OCI-M2 (cell line): ENCODE data around the gene WIPF3.

Source experiments
- DNase-seq: peaks from one replicate; lab custom pipeline; 2025; ENCODE audit not compliant: unreplicated experiment; lab: John Stamatoyannopoulos, UW

The WIPF3 gene

DNA sequence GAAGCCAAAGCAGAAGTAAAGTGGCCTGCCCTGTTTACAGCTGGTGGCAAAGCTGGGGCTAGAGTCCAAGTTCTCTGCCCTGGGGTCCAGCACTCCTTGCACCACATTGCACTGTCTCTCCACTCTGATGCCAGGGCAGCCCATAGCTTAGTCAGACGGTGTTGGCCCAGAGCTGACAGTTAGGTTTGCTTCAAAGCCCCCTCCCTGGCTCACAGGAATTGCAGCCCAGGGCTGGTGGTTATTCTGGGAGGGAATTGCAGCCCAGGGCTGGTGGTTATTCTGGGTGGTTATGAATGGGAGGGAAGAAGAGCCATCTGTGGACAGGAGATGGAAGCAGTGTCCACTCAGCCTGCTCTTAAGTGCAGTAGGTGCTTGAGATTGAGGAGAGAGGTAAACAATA is 94.4 kb downstream of the WIPF3 start:
- no peak for DNase-seq

DNA sequence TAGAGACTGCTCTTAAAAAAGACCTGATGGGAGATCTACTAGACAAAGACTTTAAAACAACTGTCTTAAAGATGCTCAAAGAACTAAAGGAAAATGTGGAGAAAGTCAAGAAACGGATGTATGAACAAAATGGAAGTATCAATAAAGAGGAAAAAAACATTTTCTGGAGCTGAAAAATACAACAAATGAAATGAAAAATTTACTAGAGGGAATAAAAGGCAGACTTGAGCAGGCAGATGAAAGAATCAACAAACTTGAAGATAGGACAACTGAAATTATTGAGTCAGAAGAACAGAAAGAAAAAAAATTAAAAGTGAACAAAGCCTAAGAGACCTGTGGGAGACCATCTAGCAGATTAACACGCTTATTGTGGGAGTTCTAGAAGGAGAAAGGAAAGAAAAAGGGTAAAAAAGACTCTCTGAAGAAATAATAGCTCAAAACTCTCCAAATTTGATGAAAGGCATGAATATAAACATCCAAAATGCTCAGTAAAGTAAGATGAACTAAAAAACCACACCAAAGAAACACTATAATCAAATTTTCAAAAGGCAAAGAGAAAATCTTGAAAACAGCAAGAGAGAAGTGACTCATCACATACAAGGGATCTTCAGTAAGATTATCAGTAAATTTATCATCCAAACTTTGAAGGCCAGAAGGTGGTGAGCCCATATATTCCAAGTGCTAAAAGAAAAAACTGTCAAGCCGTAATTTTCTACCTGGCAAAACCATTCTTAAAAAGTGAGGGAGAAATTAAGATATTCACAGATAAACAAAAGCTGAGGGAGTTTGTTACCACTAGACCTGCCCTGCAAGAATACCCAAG is 100.1 kb downstream of the WIPF3 start:
- DNase-seq, result no peak

GRCh38 chr7:29914180-29914579 is 107.9 kb downstream of the WIPF3 start:
- DNase-seq, result no peak

- DNase-seq, result no peak
Observed at GRCh38 chr7:29915481-29916215, 109.3 kb downstream of the WIPF3 start.

DNA sequence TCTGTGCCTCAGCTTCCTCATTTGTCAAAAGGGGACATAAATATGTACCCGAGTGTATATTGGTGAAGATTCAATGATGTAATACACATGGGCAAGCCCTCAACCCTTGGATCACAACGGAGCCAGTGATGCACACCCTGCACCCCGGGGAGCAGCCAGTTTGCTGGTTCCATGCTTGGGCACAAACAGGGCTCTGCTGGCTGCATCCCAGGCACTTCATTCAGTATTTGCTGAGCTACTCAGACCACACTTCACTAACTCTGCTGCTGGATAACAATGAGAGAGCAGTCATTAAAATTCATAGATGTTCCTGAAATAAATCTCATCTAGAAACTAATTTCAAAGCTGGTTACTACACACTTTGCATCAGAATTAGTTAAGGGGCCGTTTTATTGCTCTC is 111.3 kb downstream of the WIPF3 start:
- no peak for DNase-seq

GRCh38 chr7:29918850-29919249 is 112.5 kb downstream of the WIPF3 start:
- no peak for DNase-seq

DNA sequence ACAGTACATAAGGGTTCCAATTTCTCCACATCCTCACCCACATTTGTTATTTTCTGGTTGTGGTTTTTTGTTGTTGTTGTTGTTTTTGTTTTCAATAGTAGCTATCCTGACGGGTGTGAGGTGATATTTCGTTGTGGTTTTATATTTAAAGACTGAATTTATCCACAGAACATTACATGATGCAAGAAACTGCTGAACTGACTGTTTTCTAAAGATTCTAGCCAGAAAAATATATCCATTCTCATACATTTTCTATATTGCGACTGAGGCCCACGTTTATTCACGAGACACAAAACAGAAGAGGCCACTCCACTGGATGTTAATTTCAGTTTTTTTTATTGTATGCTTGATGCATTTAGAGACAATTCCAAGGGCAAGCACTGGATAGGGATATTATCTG is 113.5 kb downstream of the WIPF3 start:
- DNase-seq, result no peak

GRCh38 chr7:29920491-29920890 is 114.2 kb downstream of the WIPF3 start:
- DNase-seq, result no peak

DNA sequence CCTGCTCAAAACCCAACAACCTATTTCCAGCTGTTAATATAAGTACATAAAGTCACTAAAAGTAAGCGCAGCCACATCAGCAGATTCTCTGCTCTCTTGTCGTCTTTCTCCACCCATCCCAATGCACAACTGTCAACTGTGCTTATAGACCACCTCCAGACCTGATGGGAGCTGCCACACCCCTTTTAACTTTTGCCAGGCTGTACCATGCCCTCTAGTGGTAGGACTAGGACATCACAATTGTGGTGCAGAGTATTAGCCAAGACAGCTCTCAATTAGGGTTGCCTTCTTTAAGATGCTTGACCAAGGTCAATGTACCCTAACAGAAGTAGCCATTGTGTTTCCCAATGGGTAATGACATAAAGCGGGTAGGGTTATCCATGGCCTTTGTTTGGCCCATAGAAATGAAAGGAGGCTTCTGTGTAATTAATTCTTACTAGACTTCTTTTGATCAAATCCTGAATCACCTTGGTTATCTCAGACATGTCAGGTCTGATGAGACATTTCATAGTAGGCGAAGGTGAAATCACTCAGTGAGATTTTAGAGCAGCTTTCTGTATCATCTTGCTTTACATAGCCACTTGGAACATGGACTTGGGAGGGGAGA is 115.2 kb downstream of the WIPF3 start:
- no peak for DNase-seq

DNA sequence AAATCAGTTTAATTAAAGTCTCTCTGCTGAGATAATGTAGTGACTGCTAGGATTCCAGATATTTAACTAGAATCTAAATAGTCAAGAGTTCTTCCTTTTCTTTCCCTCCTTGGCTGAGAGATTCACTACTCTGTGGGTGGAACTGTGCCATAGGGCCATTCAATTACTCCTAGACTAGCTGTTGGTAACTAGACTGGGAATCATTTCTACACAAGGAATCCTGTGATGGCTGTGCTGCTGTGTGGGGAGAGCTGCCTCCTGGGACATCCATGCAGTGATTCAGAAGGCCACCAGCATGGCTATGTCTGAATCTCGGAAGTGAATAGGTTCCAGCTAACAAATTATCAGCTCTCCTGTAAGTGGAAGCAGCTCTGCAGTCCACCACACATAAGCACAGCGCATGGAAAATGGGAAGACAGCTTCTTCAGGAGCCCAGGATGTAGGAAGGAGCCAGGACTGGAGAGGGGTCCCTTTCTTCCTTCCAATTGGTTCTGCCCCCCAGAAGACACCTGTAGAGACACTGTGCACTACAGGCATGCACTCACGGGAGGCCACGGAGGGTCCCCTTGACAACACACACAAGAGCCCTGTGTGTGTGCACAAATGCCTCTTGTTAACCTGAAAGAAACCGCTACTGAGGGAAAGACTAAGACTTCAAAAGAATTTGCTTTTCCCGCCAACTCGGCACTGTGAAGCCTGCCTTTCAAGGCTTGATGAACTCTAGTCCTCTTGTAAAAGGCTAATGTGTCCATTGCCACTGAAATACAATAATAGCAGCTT is 116.8 kb downstream of the WIPF3 start:
- no peak for DNase-seq

DNA sequence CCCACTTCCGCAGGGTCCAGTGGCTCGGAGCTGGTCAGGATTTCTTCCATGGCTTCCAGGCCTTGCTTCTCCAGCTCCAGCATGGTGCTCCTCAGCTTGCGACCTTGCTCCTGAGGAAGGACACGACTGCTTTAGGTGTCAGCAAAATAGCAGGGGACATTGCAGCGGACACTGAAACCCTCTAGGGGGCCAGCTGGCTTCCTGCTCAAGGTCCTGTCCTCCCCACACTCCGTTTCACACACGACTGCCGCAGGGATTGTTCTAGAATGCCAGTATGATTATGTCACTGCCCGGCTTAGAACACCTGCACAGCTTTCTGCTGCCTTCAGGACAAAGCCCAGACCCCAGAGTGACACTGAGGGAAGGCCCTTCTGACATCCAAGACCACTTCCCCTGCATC is 117.7 kb downstream of the WIPF3 start:
- DNase-seq, result no peak

DNA sequence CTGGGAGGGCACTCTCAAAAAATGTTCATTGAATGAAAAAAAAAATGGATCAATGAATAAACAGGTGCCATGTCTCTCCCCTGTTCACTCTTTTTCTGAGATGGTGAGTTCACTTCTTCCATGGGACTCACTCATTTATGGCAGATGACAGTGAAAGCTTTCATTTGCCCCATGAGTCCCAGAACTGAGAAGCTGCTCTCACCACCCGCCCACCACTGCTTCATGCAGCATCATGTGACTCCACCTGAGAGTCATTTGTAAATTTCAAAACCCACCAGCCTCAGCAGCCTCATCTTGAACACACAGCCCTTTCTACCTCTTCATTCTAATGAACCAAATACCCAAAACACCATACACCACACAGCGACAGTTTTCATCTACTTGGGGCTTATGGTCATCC is 118.4 kb downstream of the WIPF3 start:
- no peak for DNase-seq

- DNase-seq, result no peak
Observed at GRCh38 chr7:29926216-29926615, 119.9 kb downstream of the WIPF3 start.

DNA sequence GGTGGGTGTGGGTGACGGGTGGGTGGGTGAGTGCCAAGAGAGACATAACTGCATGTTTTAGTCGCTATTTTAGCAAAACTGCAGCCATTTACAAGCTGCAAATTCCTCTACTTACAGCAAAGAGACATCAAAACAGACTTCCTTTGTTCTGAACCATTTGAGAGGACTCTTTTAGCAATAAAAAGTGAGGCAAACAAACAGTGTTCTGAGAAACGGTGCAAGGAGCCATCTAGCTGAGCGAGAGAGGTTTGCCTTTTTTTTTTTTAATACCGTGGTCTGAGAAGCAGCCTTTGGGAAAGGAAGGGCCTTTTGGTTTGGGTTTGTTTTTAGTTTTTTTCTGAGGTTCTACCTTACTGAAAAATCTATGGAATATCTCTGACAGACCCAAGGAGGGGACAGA is 120.4 kb downstream of the WIPF3 start:
- no peak for DNase-seq

- no peak for DNase-seq
Observed at GRCh38 chr7:29929018-29929807, 122.9 kb downstream of the WIPF3 start.

GRCh38 chr7:29935111-29935510 is 128.8 kb downstream of the WIPF3 start:
- DNase-seq, result no peak

GRCh38 chr7:29937132-29937531 is 130.8 kb downstream of the WIPF3 start:
- DNase-seq, result no peak

DNA sequence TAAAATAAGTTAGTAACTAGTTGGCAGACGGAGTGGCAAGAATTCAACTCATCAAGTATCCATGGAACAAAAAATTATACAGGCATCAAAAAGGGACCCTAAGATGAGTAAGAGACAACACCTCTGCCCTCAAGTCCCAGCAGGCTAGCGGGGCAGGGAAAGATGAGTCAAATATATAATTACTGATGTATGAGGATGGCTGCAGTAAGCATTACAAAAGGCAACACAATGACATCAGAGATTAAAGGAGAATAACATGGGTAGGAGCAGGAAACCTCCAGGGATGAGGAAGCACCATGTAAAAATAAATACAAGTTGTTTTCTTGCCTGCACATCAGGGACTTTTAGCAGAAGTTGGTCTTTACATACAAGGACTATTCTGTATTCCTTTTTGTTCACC is 133.9 kb downstream of the WIPF3 start:
- no peak for DNase-seq

- no peak for DNase-seq
Observed at GRCh38 chr7:29945259-29945809, 139.0 kb downstream of the WIPF3 start.
